OCI-LY1 (cell line): ENCODE data around the gene DEFB123.

ENCODE experiments used
- H2AFZ ChIP-seq: fragments of 200-600 bp; sonication (generic), shearing (Covaris generic); 2 replicates; pipeline ENCODE4 v1.6.0; 2014; ENCODE audit warnings: antibody characterized with exemption, mild to moderate bottlenecking, low read length
- H3F3A ChIP-seq: fragments of 200-600 bp; sonication (generic), shearing (Covaris generic); 2 replicates; pipeline ENCODE4 v1.6.0; 2014; ENCODE audit warnings: mild to moderate bottlenecking, antibody characterized with exemption, low read length, moderate library complexity; ENCODE audit not compliant: insufficient read depth
- H3K27ac ChIP-seq: fragments of 200-600 bp; sonication (generic); 2 replicates; pipeline ENCODE4 v1.5.1; 2014; ENCODE audit warnings: low read length, mixed run types, mild to moderate bottlenecking, low read depth; ENCODE audit not compliant: poor library complexity, severe bottlenecking
- H3K27me3 ChIP-seq: fragments of 200-600 bp; sonication (generic); 2 replicates; pipeline ENCODE4 v1.6.0; 2014; ENCODE audit warnings: antibody characterized with exemption, mild to moderate bottlenecking, low read length, moderate library complexity; ENCODE audit not compliant: insufficient read depth
- H3K36me3 ChIP-seq: fragments of 200-600 bp; sonication (generic); 2 replicates; pipeline ENCODE4 v1.6.1; 2014; ENCODE audit warnings: mild to moderate bottlenecking, antibody characterized with exemption, low read length, moderate library complexity, mixed read lengths; ENCODE audit not compliant: insufficient read depth
- H3K4me1 ChIP-seq: fragments of 200-600 bp; sonication (generic); 2 replicates; pipeline ENCODE4 v1.5.1; 2014; ENCODE audit warnings: mild to moderate bottlenecking, low read length, moderate library complexity; ENCODE audit not compliant: insufficient read depth, severe bottlenecking
- H3K4me2 ChIP-seq: fragments of 200-600 bp; sonication (generic), shearing (Covaris generic); 2 replicates; pipeline ENCODE4 v1.6.1; 2014; ENCODE audit warnings: low read length
- H3K4me3 ChIP-seq: fragments of 200-600 bp; sonication (generic); 2 replicates; pipeline ENCODE4 v1.5.1; 2014; ENCODE audit warnings: low read length, low read depth, mild to moderate bottlenecking, mixed read lengths; ENCODE audit not compliant: poor library complexity, severe bottlenecking
- H3K79me2 ChIP-seq: fragments of 200-600 bp; shearing (Covaris generic); 2 replicates; pipeline ENCODE4 v1.6.1; 2016; ENCODE audit warnings: mixed run types, low read length, mixed read lengths; ENCODE audit not compliant: insufficient read depth
- H3K9ac ChIP-seq: fragments of 200-600 bp; sonication (generic), shearing (Covaris generic); 2 replicates; pipeline ENCODE4 v1.6.1; 2014; ENCODE audit warnings: mild to moderate bottlenecking, low read length, mixed read lengths
- H3K9me2 ChIP-seq: fragments of 200-600 bp; sonication (generic), shearing (Covaris generic); 2 replicates; pipeline ENCODE4 v1.6.1; 2014; ENCODE audit warnings: low read depth, mild to moderate bottlenecking, low read length, mixed read lengths
- H3K9me3 ChIP-seq: fragments of 200-600 bp; shearing (Covaris generic); 2 replicates; pipeline ENCODE4 v1.6.1; 2014; ENCODE audit warnings: low read length, mixed read lengths
- H4K20me1 ChIP-seq: fragments of 200-600 bp; sonication (generic), shearing (Covaris generic); 2 replicates; pipeline ENCODE4 v1.6.0; 2016; ENCODE audit warnings: mild to moderate bottlenecking, low read length; ENCODE audit not compliant: insufficient read depth
- CTCF ChIP-seq: fragments of 200-600 bp; sonication (generic), shearing (Covaris generic); IDR thresholded peaks from 2 replicates; pipeline ENCODE4 v1.5.1; 2017; ENCODE audit warnings: mild to moderate bottlenecking, antibody characterized with exemption, low read length, moderate library complexity, mixed read lengths
- EZH2 ChIP-seq: fragments of 200-600 bp; sonication (generic), shearing (Covaris generic); IDR thresholded peaks from 2 replicates; pipeline ENCODE4 v1.8.0; 2017; ENCODE audit warnings: borderline replicate concordance, mixed run types, mild to moderate bottlenecking, antibody characterized with exemption, low read length, moderate library complexity, mixed read lengths

Gene DEFB123

GRCh38 chr20:31484001-31484400 is 43.6 kb downstream of the DEFB123 start:
- Histone ChIP-seq H3K79me2 (no peaks in the 10 kb centered on the region), H3K4me3 (no peak overlapping the region), H3K9me2 (no peaks in the 10 kb centered on the region), H3K9me3 (no peaks in the 10 kb centered on the region), H3K27ac (no peak overlapping the region), H3F3A (no peaks in the 10 kb centered on the region), H4K20me1 (no peaks in the 10 kb centered on the region), H3K27me3 (no peaks in the 10 kb centered on the region), H3K36me3 (no peaks in the 10 kb centered on the region), H3K4me2 (no peak overlapping the region), H3K4me1 (no peaks in the 10 kb centered on the region), H3K9ac (no peak overlapping the region), H2AFZ (no peak overlapping the region)
- TF ChIP-seq CTCF (no peak), EZH2 (no peak)

- H3K4me1 ChIP-seq = no peaks in the 10 kb centered on the region
- no peak overlapping the region for H3K27ac ChIP-seq
- no peaks in the 10 kb centered on the region for H3K27me3 ChIP-seq
- H3K9ac ChIP-seq = no peak overlapping the region
- no peaks in the 10 kb centered on the region for H3K9me2 ChIP-seq
- no peak overlapping the region for H3K4me2 ChIP-seq
- H3K9me3 ChIP-seq = no peaks in the 10 kb centered on the region
- no peak for TF ChIP-seq CTCF
- TF ChIP-seq EZH2 = no peak
- H3F3A ChIP-seq = no peaks in the 10 kb centered on the region
- H3K79me2 ChIP-seq = no peaks in the 10 kb centered on the region
- no peak overlapping the region for H3K4me3 ChIP-seq
- no peaks in the 10 kb centered on the region for H4K20me1 ChIP-seq
- H2AFZ ChIP-seq = no peak overlapping the region
- no peaks in the 10 kb centered on the region for H3K36me3 ChIP-seq
Measured at GRCh38 chr20:31485450-31486339, 45.3 kb downstream of the DEFB123 start.

- Histone ChIP-seq H3K36me3 (no peaks in the 10 kb centered on the region), H3K4me1 (no peaks in the 10 kb centered on the region), H3K9me2 (no peaks in the 10 kb centered on the region), H4K20me1 (no peaks in the 10 kb centered on the region), H3K9ac (no peak overlapping the region), H3K27me3 (no peaks in the 10 kb centered on the region), H3K9me3 (no peaks in the 10 kb centered on the region), H3K27ac (no peak overlapping the region), H3K79me2 (no peaks in the 10 kb centered on the region), H3F3A (no peaks in the 10 kb centered on the region), H3K4me2 (no peak overlapping the region), H3K4me3 (no peak overlapping the region), H2AFZ (no peak overlapping the region)
- TF ChIP-seq CTCF = no peak
- TF ChIP-seq EZH2 = no peak
Measured at GRCh38 chr20:31488115-31488514, 47.7 kb downstream of the DEFB123 start.
